Measurements from ENCODE around the gene SKP1. TPM values are rescaled to one million over a fixed set of nuclear protein-coding genes. Genes with fewer than 3 reads are reported as not detected.

The SKP1 gene
- total RNA-seq, 1 donor: 145 TPM

DNA sequence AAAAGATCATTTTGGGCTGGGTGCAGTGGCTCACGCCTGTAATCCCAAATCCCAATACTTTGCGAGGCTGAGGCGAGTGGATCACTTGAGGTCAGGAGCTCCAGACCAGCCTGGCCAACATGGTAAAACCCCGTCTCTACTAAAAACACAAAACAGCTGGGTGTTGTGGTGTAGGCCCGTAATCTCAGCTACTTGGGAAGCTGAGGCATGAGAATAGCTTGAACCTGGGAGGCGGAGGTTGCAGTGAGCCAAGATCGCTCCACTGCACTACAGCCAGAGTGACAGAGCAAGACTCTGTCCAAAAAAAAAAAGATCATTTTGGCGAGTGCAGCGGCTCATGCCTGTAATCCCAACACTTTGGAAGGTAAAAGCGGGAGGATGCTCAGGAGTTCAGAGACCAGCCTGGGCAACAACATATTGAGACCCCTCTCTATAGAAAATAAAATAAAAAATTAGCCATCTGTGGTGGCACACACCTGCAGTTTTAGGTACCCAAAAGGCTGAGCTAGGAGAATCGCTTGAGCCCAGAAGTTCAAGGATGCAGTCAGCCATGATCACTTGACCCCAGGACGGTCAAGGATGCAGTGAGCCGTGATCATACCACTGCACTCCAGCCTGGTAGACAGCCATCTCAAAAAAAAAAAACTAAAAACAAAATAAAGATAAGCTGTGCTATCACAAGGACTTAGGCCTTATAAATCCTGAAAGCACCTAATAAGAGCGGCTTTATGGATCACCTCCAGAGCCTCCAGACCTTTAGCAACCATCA, 32.9 kb upstream of the SKP1 start:
- TF ChIP-seq, protein P1, sequence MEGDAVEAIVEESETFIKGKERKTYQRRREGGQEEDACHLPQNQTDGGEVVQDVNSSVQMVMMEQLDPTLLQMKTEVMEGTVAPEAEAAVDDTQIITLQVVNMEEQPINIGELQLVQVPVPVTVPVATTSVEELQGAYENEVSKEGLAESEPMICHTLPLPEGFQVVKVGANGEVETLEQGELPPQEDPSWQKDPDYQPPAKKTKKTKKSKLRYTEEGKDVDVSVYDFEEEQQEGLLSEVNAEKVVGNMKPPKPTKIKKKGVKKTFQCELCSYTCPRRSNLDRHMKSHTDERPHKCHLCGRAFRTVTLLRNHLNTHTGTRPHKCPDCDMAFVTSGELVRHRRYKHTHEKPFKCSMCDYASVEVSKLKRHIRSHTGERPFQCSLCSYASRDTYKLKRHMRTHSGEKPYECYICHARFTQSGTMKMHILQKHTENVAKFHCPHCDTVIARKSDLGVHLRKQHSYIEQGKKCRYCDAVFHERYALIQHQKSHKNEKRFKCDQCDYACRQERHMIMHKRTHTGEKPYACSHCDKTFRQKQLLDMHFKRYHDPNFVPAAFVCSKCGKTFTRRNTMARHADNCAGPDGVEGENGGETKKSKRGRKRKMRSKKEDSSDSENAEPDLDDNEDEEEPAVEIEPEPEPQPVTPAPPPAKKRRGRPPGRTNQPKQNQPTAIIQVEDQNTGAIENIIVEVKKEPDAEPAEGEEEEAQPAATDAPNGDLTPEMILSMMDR (IDR thresholded peaks at IDR 0.05; ENCODE audit: extremely low read depth, low read depth, low read length): no peak
- H3K27ac ChIP-seq (ENCODE audit: low read depth, low read length): no peak overlapping the region

DNA sequence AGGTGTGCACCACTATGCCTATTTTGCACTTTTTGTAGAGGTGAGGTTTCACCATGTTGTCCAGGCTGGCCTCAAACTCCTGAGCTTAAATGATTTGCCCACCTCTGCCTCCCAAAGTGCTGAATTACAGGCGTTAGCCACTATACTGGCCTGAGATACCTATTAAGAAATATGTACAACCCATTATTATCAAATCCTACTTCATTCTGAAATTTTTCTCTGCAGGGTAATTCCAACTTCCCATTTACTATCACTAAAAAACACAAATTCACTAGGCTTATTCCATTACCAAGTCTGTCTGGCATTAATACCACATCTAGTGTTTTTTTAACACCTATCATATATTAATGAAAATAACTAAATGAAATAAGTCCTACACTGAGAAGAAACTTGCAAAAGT, 30.9 kb upstream of the SKP1 start:
- Histone ChIP-seq H3K27ac (ENCODE audit: low read depth, low read length) (no peak overlapping the region), H3K4me2 (ENCODE audit: insufficient read depth, low read length) (no peak overlapping the region), H3K9me3 (ENCODE audit: low read depth, low read length) (no peaks in the 10 kb centered on the region), H3K4me3 (ENCODE audit: insufficient read depth, low read length) (no peak overlapping the region), H2AFZ (ENCODE audit: low read length) (no peak overlapping the region), H3K79me2 (ENCODE audit: insufficient read depth, low read length) (peaks cover 100% of the 10 kb centered on the region), H3K4me1 (ENCODE audit: insufficient read depth, low read length) (no peaks in the 10 kb centered on the region), H4K20me1 (ENCODE audit: insufficient read depth, low read length) (peaks cover 91% of the 10 kb centered on the region), H3K27me3 (ENCODE audit: insufficient read depth, low read length) (no peaks in the 10 kb centered on the region), H3K36me3 (ENCODE audit: insufficient read depth, low read length) (peaks cover 31% of the 10 kb centered on the region)
- DNase-seq (ENCODE audit: insufficient read length, low spot score, missing footprints): no peak
- TF ChIP-seq, protein P1 (IDR thresholded peaks at IDR 0.05; ENCODE audit: extremely low read depth, low read depth, low read length): no peak

More for the DNA sequence above, 32.9 kb upstream of the SKP1 start:
- H2AFZ ChIP-seq (ENCODE audit: low read length): no peak overlapping the region
- no peaks in the 10 kb centered on the region for H3K27me3 ChIP-seq (ENCODE audit: insufficient read depth, low read length)
- H4K20me1 ChIP-seq (ENCODE audit: insufficient read depth, low read length): peaks cover 98% of the 10 kb centered on the region
- H3K4me2 ChIP-seq (ENCODE audit: insufficient read depth, low read length): no peak overlapping the region
- no peak overlapping the region for H3K4me3 ChIP-seq (ENCODE audit: insufficient read depth, low read length)
- H3K79me2 ChIP-seq (ENCODE audit: insufficient read depth, low read length): peaks cover 100% of the 10 kb centered on the region
- H3K36me3 ChIP-seq (ENCODE audit: insufficient read depth, low read length): peaks cover 12% of the 10 kb centered on the region
- DNase-seq (ENCODE audit: insufficient read length, low spot score, missing footprints): no peak
- H3K9me3 ChIP-seq (ENCODE audit: low read depth, low read length): peaks cover 2% of the 10 kb centered on the region
- H3K4me1 ChIP-seq (ENCODE audit: insufficient read depth, low read length): no peaks in the 10 kb centered on the region

DNA sequence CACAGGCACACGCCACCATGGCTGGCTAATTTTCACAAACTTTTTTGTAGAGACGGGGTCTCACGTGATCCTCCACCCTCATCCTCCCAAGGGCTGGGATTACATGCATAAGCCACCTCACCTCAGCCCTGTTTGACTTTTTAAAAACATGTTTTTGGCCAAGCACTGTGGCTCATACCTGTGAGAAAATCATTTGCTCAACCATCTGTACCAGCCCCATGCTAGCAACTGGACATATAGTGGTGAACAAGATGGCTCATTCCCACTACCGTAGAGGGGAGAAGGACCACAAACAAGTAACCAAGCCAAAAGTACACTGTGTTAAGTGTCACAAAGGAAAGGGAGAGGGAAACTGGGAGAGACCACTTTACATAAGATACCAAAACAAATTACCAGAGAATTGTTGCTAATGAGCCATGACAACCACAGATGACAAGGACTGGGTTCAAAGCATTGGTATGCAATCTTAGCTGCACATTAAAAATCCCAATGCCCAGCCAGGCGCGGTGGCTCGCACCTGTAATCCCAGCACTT, 29.9 kb upstream of the SKP1 start:
- Histone ChIP-seq H3K4me2 (ENCODE audit: insufficient read depth, low read length) (no peak overlapping the region), H3K27me3 (ENCODE audit: insufficient read depth, low read length) (no peaks in the 10 kb centered on the region), H3K36me3 (ENCODE audit: insufficient read depth, low read length) (peaks cover 41% of the 10 kb centered on the region), H3K27ac (ENCODE audit: low read depth, low read length) (no peak overlapping the region), H3K9me3 (ENCODE audit: low read depth, low read length) (no peaks in the 10 kb centered on the region), H3K4me3 (ENCODE audit: insufficient read depth, low read length) (no peak overlapping the region), H3K79me2 (ENCODE audit: insufficient read depth, low read length) (peaks cover 100% of the 10 kb centered on the region), H2AFZ (ENCODE audit: low read length) (no peak overlapping the region), H4K20me1 (ENCODE audit: insufficient read depth, low read length) (peaks cover 81% of the 10 kb centered on the region), H3K4me1 (ENCODE audit: insufficient read depth, low read length) (no peaks in the 10 kb centered on the region)
- TF ChIP-seq, protein P1 (IDR thresholded peaks at IDR 0.05; ENCODE audit: extremely low read depth, low read depth, low read length): no peak
- DNase-seq (ENCODE audit: insufficient read length, low spot score, missing footprints): no peak

DNA sequence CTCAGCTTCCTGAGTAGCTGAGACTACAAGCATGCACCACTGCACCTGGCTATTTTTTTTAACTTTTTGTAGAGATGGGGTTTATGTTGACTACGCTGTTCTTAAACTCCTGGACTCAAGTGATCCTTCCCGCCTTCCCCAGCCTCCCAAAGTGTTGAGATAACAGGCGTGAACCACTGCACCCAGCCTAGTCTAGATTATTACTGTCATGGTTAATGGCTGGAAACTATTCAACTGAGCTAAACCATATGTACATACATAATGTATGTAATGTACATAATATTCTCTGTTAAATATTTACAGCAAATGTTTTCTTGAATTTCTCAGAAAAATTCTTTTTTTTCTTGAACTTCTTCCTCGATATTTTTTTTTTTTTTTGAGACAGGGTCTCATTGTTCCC, 27.8 kb upstream of the SKP1 start:
- TF ChIP-seq, protein P1 (IDR thresholded peaks at IDR 0.05; ENCODE audit: extremely low read depth, low read depth, low read length): no peak
- H3K27ac ChIP-seq (ENCODE audit: low read depth, low read length): no peak overlapping the region
- DNase-seq (ENCODE audit: insufficient read length, low spot score, missing footprints): no peak
- no peak overlapping the region for H2AFZ ChIP-seq (ENCODE audit: low read length)
- H3K36me3 ChIP-seq (ENCODE audit: insufficient read depth, low read length): peaks cover 62% of the 10 kb centered on the region
- no peak overlapping the region for H3K4me2 ChIP-seq (ENCODE audit: insufficient read depth, low read length)
- H3K4me3 ChIP-seq (ENCODE audit: insufficient read depth, low read length): no peak overlapping the region
- no peaks in the 10 kb centered on the region for H3K27me3 ChIP-seq (ENCODE audit: insufficient read depth, low read length)
- no peaks in the 10 kb centered on the region for H3K9me3 ChIP-seq (ENCODE audit: low read depth, low read length)
- H3K4me1 ChIP-seq (ENCODE audit: insufficient read depth, low read length): no peaks in the 10 kb centered on the region
- H3K79me2 ChIP-seq (ENCODE audit: insufficient read depth, low read length): peaks cover 100% of the 10 kb centered on the region
- H4K20me1 ChIP-seq (ENCODE audit: insufficient read depth, low read length): peaks cover 75% of the 10 kb centered on the region
